HG03439 (cell line): ENCODE measurements around the gene STX16.

ENCODE experiments used
- ATAC-seq: cut with Tn5 transposase; IDR thresholded peaks from one replicate; pipeline ENCODE4 v1.9.1; 2021; ENCODE audit warnings: mild to moderate bottlenecking, moderate library complexity; ENCODE audit not compliant: unreplicated experiment

Gene STX16

GRCh38 chr20:58650776-58651558, at the start of gene STX16:
TSS of gene STX16 (plus strand) at chr20:58651283. CDS start at chr20:58652007, 724 bp downstream.
- ATAC-seq: peak; percentile 63

GRCh38 chr20:58602124-58602523, 49.0 kb upstream of the STX16 start:
- no peak for ATAC-seq

- no peak for ATAC-seq
Observed at GRCh38 chr20:58603721-58604120, 47.4 kb upstream of the STX16 start.

- no peak for ATAC-seq
Observed at GRCh38 chr20:58604128-58604881, 46.8 kb upstream of the STX16 start.

- ATAC-seq: no peak
Observed at GRCh38 chr20:58605292-58606065, 45.6 kb upstream of the STX16 start.

- no peak for ATAC-seq
Observed at GRCh38 chr20:58606184-58606583, 44.9 kb upstream of the STX16 start.

- no peak for ATAC-seq
Observed at GRCh38 chr20:58608096-58608840, 42.8 kb upstream of the STX16 start.

- ATAC-seq: no peak
Observed at GRCh38 chr20:58609026-58609425, 42.1 kb upstream of the STX16 start.

- no peak for ATAC-seq
Observed at GRCh38 chr20:58610071-58610800, 40.8 kb upstream of the STX16 start.

- no peak for ATAC-seq
Observed at GRCh38 chr20:58610811-58611210, 40.3 kb upstream of the STX16 start.

- ATAC-seq: no peak
Observed at GRCh38 chr20:58611236-58612030, 39.6 kb upstream of the STX16 start.

- no peak for ATAC-seq
Observed at GRCh38 chr20:58612121-58612691, 38.9 kb upstream of the STX16 start.

- ATAC-seq: no peak
Observed at GRCh38 chr20:58613061-58613854, 37.8 kb upstream of the STX16 start.

- ATAC-seq: no peak
Observed at GRCh38 chr20:58614366-58614765, 36.7 kb upstream of the STX16 start.

- ATAC-seq: no peak
Observed at GRCh38 chr20:58614984-58615760, 35.9 kb upstream of the STX16 start.

GRCh38 chr20:58616411-58616810, 34.7 kb upstream of the STX16 start:
- no peak for ATAC-seq

- no peak for ATAC-seq
Observed at GRCh38 chr20:58617158-58617557, 33.9 kb upstream of the STX16 start.
